GM10248 (cell line): ENCODE data around the gene NSF.
"Not testable (repeated sequence)": the region's sequence is repeated elsewhere in the genome, so short reads cannot be mapped to it uniquely, and the experiment has no call there.

Experiments used
- CTCF ChIA-PET: fragments of 300-600 bp; sonication (Branson Sonifier 250); formaldehyde crosslinking; extraction: SDS; loops from one replicate; lab custom pipeline; 2021; ENCODE audit warnings: antibody characterized with exemption; lab: Yijun Ruan, JAX
- POLR2A ChIA-PET: fragments of 350-650 bp; sonication (Branson Sonifier 250); formaldehyde crosslinking; extraction: SDS; loops from one replicate; lab custom pipeline; 2020; ENCODE audit warnings: antibody characterized with exemption; lab: Yijun Ruan, JAX
- DNase-seq: peaks from one replicate; pipeline ENCODE4 v3.0.0; 2012; ENCODE audit errors: extremely low spot score
- TF ChIP-seq, protein P1 (sequence below): IDR thresholded peaks from 2 replicates; pipeline ENCODE4 v1.5.1; 2012; ENCODE audit warnings: mild to moderate bottlenecking, low read depth; ENCODE audit errors: extremely low read depth, missing control alignments, control extremely low read depth

The NSF gene

GRCh38 chr17:46790216-46790615 is 199.7 kb downstream of the NSF start:
- no peak for DNase-seq
- ChIA-PET CTCF (no interaction called here), POLR2A (no interaction called here)
- TF ChIP-seq, protein P1, sequence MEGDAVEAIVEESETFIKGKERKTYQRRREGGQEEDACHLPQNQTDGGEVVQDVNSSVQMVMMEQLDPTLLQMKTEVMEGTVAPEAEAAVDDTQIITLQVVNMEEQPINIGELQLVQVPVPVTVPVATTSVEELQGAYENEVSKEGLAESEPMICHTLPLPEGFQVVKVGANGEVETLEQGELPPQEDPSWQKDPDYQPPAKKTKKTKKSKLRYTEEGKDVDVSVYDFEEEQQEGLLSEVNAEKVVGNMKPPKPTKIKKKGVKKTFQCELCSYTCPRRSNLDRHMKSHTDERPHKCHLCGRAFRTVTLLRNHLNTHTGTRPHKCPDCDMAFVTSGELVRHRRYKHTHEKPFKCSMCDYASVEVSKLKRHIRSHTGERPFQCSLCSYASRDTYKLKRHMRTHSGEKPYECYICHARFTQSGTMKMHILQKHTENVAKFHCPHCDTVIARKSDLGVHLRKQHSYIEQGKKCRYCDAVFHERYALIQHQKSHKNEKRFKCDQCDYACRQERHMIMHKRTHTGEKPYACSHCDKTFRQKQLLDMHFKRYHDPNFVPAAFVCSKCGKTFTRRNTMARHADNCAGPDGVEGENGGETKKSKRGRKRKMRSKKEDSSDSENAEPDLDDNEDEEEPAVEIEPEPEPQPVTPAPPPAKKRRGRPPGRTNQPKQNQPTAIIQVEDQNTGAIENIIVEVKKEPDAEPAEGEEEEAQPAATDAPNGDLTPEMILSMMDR: no peak

DNA sequence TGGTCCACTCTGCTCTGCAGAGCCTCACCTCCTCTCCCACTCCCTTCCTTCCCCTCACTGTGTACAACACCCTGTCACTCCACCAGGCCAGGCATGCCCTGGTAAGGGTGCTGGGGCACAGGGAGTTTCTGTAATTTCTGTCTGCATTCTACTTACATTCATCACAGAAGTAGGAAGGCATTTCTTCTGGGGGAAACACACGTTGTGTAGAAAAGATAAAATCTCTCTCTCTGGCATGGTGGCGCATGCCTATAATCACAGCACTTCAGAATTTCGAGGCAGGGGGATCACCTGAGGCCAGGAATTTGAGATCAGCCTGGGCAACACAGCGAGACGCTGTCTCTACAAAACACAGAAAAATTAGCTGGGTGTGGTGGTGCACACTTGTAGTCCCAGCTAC is 201.1 kb downstream of the NSF start:
- no peak for DNase-seq
- TF ChIP-seq, protein P1: no peak
- CTCF ChIA-PET: no interaction called here
- POLR2A ChIA-PET: no interaction called here

DNA sequence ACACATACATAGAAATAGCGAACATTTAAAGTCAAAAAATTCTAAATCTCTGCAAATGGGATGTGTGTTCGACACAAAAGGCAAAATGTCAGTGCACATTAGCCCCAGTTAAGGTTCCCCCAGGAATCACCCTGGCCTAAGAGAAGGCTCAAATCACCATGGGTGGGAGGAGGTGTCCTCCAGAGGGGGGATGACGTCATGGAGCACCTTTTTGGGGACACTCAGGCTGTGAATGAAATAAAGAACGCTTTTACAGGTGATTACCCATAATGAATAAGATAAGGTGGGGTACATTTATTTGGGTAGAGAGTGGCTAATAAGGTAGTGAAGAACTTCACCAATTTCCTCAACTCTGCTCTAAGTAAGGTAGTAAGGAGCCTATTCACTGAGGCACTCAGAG is 201.6 kb downstream of the NSF start:
- CTCF ChIA-PET: no interaction called here
- POLR2A ChIA-PET: no interaction called here
- no peak for DNase-seq
- TF ChIP-seq, protein P1: no peak

- DNase-seq, CTCF ChIA-PET, POLR2A ChIA-PET: not testable (repeated sequence)
Measured at GRCh38 chr17:46793023-46793422, 202.6 kb downstream of the NSF start.

- DNase-seq: no peak
- CTCF ChIA-PET: no interaction called here
- POLR2A ChIA-PET: no interaction called here
- TF ChIP-seq, protein P1: no peak
Measured at GRCh38 chr17:46793541-46793940, 203.1 kb downstream of the NSF start.

- DNase-seq: no peak
- TF ChIP-seq, protein P1: no peak
- ChIA-PET CTCF (no interaction called here), POLR2A (no interaction called here)
Measured at GRCh38 chr17:46794318-46794717, 203.8 kb downstream of the NSF start.

- CTCF ChIA-PET: no interaction called here
Measured at GRCh38 chr17:46795379-46795952, 205.0 kb downstream of the NSF start.

More at GRCh38 chr17:46795379-46795952, 205.0 kb downstream of the NSF start:
- POLR2A ChIA-PET: no interaction called here
- TF ChIP-seq, protein P1: no peak
- no peak for DNase-seq
